GM20000 (cell line): ENCODE results near the gene ATP8B1.

Experiments
- DNase-seq: peaks from one replicate; pipeline ENCODE4 v3.0.0; 2012; ENCODE audit warnings: low spot score
- CTCF ChIP-seq: IDR thresholded peaks from 2 replicates; pipeline ENCODE4 v1.5.1; 2012; ENCODE audit warnings: mild to moderate bottlenecking, control low read depth; ENCODE audit errors: extremely low read depth, missing control alignments

ATP8B1 gene

GRCh38 chr18:57798713-57799373 lies 4.3 kb downstream of the ATP8B1 start:
- no peak for TF ChIP-seq CTCF
- no peak for DNase-seq

GRCh38 chr18:57797209-57797651 lies 5.9 kb downstream of the ATP8B1 start:
- no peak for TF ChIP-seq CTCF
- no peak for DNase-seq

- no peak for DNase-seq
Observed at GRCh38 chr18:57794951-57795728, 8.0 kb downstream of the ATP8B1 start.

GRCh38 chr18:57793302-57793986 lies 9.7 kb downstream of the ATP8B1 start:
- DNase-seq = no peak
- TF ChIP-seq CTCF = no peak

More at GRCh38 chr18:57794951-57795728, 8.0 kb downstream of the ATP8B1 start:
- TF ChIP-seq CTCF = no peak

GRCh38 chr18:57792631-57793301 lies 10.3 kb downstream of the ATP8B1 start:
- no peak for TF ChIP-seq CTCF
- DNase-seq = no peak

GRCh38 chr18:57791911-57792310 lies 11.2 kb downstream of the ATP8B1 start:
- DNase-seq = no peak
- TF ChIP-seq CTCF = no peak

- no peak for TF ChIP-seq CTCF
- DNase-seq = no peak
Observed at GRCh38 chr18:57791192-57791591, 11.9 kb downstream of the ATP8B1 start.
